H1 (cell line): Measurements from ENCODE around the gene ZNF606. TPM values are rescaled to one million over a fixed set of nuclear protein-coding genes. Genes with fewer than 3 reads are reported as not detected.

Source experiments
- polyA plus RNA-seq, 7 experiments: library from polyadenylated mRNA; depleted of rRNA in 3 of 7; stranded (reverse) in 5 of 7; unstranded in 2 of 7; fragments of >200 nt in 5 of 7; fragments of 200-250 nt in 2 of 7; gene quantifications; 1 replicate in 5 of 7; 2 replicates in 1 of 7; 4 replicates in 1 of 7; pipeline versions ENCODE4 v1.2.1 to v1.2.3, GENCODE V29; 2011 to 2013; ENCODE audit warnings: missing spikeins in 2 of 7, mixed read lengths in 2 of 7
- total RNA-seq: library from RNA; stranded (reverse); fragmentation: NEBNext Ultra II Directional; extraction: Animal tissue kit (Norgen Biotek cat#: 25700); gene quantifications from 2 replicates; pipeline ENCODE4 v1.2.1, GENCODE V29; 2021

Gene ZNF606
- total and polyA plus RNA-seq, 2 of the 8 experiments (the other 6 are each of a cell fraction or from before 2014, with no cell fraction given), result 5.2 to 19.3 TPM

Other genes starting within 250 kb of the ZNF606 start
- gene ZNF586, start 233.1 kb downstream of the ZNF606 start, total RNA-seq, result 14.5 and 15.5 TPM in 2 replicates
- 5.7 and 8.1 TPM in 2 replicates for gene ZNF586, start 233.1 kb downstream of the ZNF606 start, polyA plus RNA-seq (2011; rRNA removed)
- 10.6 and 11.6 TPM in 2 replicates for gene ZNF552, start 187.9 kb downstream of the ZNF606 start, total RNA-seq
- 5.9 and 8.8 TPM in 2 replicates for gene ZNF552, start 187.9 kb downstream of the ZNF606 start, polyA plus RNA-seq (2011; rRNA removed)
- gene ZNF587B, start 172.5 kb downstream of the ZNF606 start, total RNA-seq, result 53.7 and 60.1 TPM in 2 replicates
- gene ZNF587B, start 172.5 kb downstream of the ZNF606 start, polyA plus RNA-seq (2011; rRNA removed), result 11.3 and 13.8 TPM in 2 replicates
- gene ZNF587, start 153.0 kb downstream of the ZNF606 start, total RNA-seq, result 41.5 and 42.1 TPM in 2 replicates
- gene ZNF587, start 153.0 kb downstream of the ZNF606 start, polyA plus RNA-seq (2011; rRNA removed), result 17.4 and 18.1 TPM in 2 replicates
- 90.7 and 90.9 TPM in 2 replicates for gene ZNF814, start 113.8 kb downstream of the ZNF606 start, total RNA-seq
- 99.6 and 110 TPM in 2 replicates for gene ZNF814, start 113.8 kb downstream of the ZNF606 start, polyA plus RNA-seq (2011; rRNA removed)
- gene ZNF417, start 86.2 kb downstream of the ZNF606 start, total RNA-seq, result 19.2 and 19.7 TPM in 2 replicates
- 4.4 and 5.4 TPM in 2 replicates for gene ZNF417, start 86.2 kb downstream of the ZNF606 start, polyA plus RNA-seq (2011; rRNA removed)
- 18.5 and 18.8 TPM in 2 replicates for gene ZNF418, start 67.4 kb downstream of the ZNF606 start, total RNA-seq
- gene ZNF418, start 67.4 kb downstream of the ZNF606 start, polyA plus RNA-seq (2011; rRNA removed), result 8.1 and 10.5 TPM in 2 replicates
- gene ZNF256, start 55.1 kb downstream of the ZNF606 start, total RNA-seq, result 13.5 and 14.2 TPM in 2 replicates
- 5.7 and 6.1 TPM in 2 replicates for gene ZNF256, start 55.1 kb downstream of the ZNF606 start, polyA plus RNA-seq (2011; rRNA removed)
- 0.98 and 0.99 TPM in 2 replicates for gene C19orf18, start 28.3 kb downstream of the ZNF606 start, total RNA-seq
- 0.08 and 0.12 TPM in 2 replicates for gene C19orf18, start 28.3 kb downstream of the ZNF606 start, polyA plus RNA-seq (2011; rRNA removed)
- gene ZSCAN1, start 31.2 kb upstream of the ZNF606 start, total RNA-seq, result 0.69 and 1.2 TPM in 2 replicates
- 4.3 and 6.4 TPM in 2 replicates for gene ZSCAN1, start 31.2 kb upstream of the ZNF606 start, polyA plus RNA-seq (2011; rRNA removed)
- 5.2 and 5.3 TPM in 2 replicates for gene ZNF135, start 56.5 kb upstream of the ZNF606 start, total RNA-seq
- gene ZNF135, start 56.5 kb upstream of the ZNF606 start, polyA plus RNA-seq (2011; rRNA removed), result 6.9 and 7.9 TPM in 2 replicates
- gene ZSCAN18, start 95.4 kb upstream of the ZNF606 start, total RNA-seq, result 37.0 and 37.6 TPM in 2 replicates
- gene ZSCAN18, start 95.4 kb upstream of the ZNF606 start, polyA plus RNA-seq (2011; rRNA removed), result 41.4 and 64.7 TPM in 2 replicates
- 11.2 and 12.0 TPM in 2 replicates for gene ZNF329, start 148.0 kb upstream of the ZNF606 start, total RNA-seq
- 5.0 and 5.8 TPM in 2 replicates for gene ZNF329, start 148.0 kb upstream of the ZNF606 start, polyA plus RNA-seq (2011; rRNA removed)
- 25.1 and 27.7 TPM in 2 replicates for gene ZNF274, start 180.2 kb upstream of the ZNF606 start, total RNA-seq
- 13.3 and 14.2 TPM in 2 replicates for gene ZNF274, start 180.2 kb upstream of the ZNF606 start, polyA plus RNA-seq (2011; rRNA removed)
- 54.5 and 60.8 TPM in 2 replicates for gene ZNF544, start 226.1 kb upstream of the ZNF606 start, total RNA-seq
- 47.9 and 48.8 TPM in 2 replicates for gene ZNF544, start 226.1 kb upstream of the ZNF606 start, polyA plus RNA-seq (2011; rRNA removed)